HG03460 (cell line): ENCODE results near the gene TEX261.

Experiments
- ATAC-seq: cut with Tn5 transposase; IDR thresholded peaks from one replicate; pipeline ENCODE4 v1.9.1; 2021; ENCODE audit not compliant: unreplicated experiment

The TEX261 gene

GRCh38 chr2:70937866-70938585 lies 56.6 kb downstream of the TEX261 start:
- ATAC-seq = no peak

- no peak for ATAC-seq
Measured at GRCh38 chr2:70936979-70937811, 57.5 kb downstream of the TEX261 start.

GRCh38 chr2:70936165-70936978 lies 58.3 kb downstream of the TEX261 start:
- no peak for ATAC-seq
